Ascending aorta (tissue), 2 donors: ENCODE data around the gene CARMIL1. TPM values are rescaled to one million over a fixed set of nuclear protein-coding genes. Genes with fewer than 3 reads are reported as not detected.

Source experiments
- DNase-seq, 2 donors: peaks; one replicate each; pipeline ENCODE4 v3.0.0-alpha.2; 2019; ENCODE audit warnings: low spot score in 2 of 2
- H3K27ac ChIP-seq, 2 donors: fragments of 200-600 bp; sonication (generic); one replicate each; pipeline ENCODE4 v1.5.1; 2016 to 2017; ENCODE audit warnings: mild to moderate bottlenecking in 1 of 2
- H3K27me3 ChIP-seq: fragments of 200-600 bp; sonication (generic); one replicate; pipeline ENCODE4 v1.5.1; 2017
- H3K36me3 ChIP-seq, 2 donors: fragments of 200-600 bp; sonication (generic); one replicate each; pipeline ENCODE4 v1.5.1; 2016
- H3K4me1 ChIP-seq, 2 donors: fragments of 200-600 bp; sonication (generic); one replicate each; pipeline ENCODE4 v1.5.1; 2016 to 2017; ENCODE audit warnings: mild to moderate bottlenecking in 1 of 2
- H3K4me3 ChIP-seq, 2 donors: fragments of 200-600 bp; sonication (generic); one replicate each; pipeline ENCODE4 v1.5.1; 2016 to 2017; ENCODE audit warnings: mild to moderate bottlenecking in 1 of 2
- H3K9me3 ChIP-seq, 2 donors: fragments of 200-600 bp; sonication (generic); one replicate each; pipeline ENCODE4 v1.5.1; 2016
- intact Hi-C: fragments of 100-400 bp; cut with DNase I; formaldehyde crosslinking; loops from one replicate; pipeline ENCODE4 v1.15.1; 2023
- total RNA-seq: library from RNA; depleted of rRNA; stranded (reverse); fragments of >200 nt; gene quantifications from one replicate; pipeline ENCODE4 v1.1.0, GENCODE V29; 2016
- TF ChIP-seq, protein P1 (sequence below), 3 experiments: fragments of 200-600 bp in 2 of 3; fragments of 450-650 bp in 1 of 3; sonication (generic) in 2 of 3; IDR thresholded peaks; one replicate each; pipeline ENCODE4 v1.5.1; 2016 to 2019; ENCODE audit warnings: antibody characterized with exemption in 3 of 3, mild to moderate bottlenecking in 1 of 3, moderate library complexity in 1 of 3

Gene CARMIL1
- total RNA-seq, 1 donor from 2014 or later: 16.1 TPM

DNA sequence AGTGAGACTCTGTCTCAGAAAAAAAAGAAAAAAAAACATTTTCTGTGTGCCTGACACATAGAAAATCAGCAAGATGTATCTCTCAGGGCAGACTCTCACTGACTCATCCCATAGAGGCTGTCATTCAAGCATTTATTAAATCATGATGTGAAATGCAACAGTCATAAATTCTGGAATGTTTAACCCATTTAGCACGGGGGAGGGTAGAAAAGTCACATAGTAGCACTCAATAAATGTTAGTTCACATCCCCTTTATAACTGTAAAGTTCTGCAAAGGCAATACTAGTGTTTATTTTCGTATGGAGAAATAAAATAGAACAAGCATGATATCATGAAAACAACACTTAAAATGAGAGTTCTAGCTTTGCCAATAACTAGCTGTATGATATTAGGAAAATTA is 15.5 kb upstream of the CARMIL1 start:
- Histone ChIP-seq H3K9me3 (no peaks in the 10 kb centered on the region), H3K27me3 (no peaks in the 10 kb centered on the region), H3K36me3 (no peaks in the 10 kb centered on the region), H3K4me1 (peaks cover 2 to 8% of the 10 kb centered on the region in 2 donors), H3K27ac (no peak overlapping the region), H3K4me3 (no peak overlapping the region)
- no peak for DNase-seq
- TF ChIP-seq, protein P1, sequence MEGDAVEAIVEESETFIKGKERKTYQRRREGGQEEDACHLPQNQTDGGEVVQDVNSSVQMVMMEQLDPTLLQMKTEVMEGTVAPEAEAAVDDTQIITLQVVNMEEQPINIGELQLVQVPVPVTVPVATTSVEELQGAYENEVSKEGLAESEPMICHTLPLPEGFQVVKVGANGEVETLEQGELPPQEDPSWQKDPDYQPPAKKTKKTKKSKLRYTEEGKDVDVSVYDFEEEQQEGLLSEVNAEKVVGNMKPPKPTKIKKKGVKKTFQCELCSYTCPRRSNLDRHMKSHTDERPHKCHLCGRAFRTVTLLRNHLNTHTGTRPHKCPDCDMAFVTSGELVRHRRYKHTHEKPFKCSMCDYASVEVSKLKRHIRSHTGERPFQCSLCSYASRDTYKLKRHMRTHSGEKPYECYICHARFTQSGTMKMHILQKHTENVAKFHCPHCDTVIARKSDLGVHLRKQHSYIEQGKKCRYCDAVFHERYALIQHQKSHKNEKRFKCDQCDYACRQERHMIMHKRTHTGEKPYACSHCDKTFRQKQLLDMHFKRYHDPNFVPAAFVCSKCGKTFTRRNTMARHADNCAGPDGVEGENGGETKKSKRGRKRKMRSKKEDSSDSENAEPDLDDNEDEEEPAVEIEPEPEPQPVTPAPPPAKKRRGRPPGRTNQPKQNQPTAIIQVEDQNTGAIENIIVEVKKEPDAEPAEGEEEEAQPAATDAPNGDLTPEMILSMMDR (IDR thresholded peaks at IDR 0.05): no peak
- intact Hi-C loops: no loop called here

- intact Hi-C loops: loop anchor here (5.0 kb wide), 2 partner anchors 291 to 336 kb away; no protein-coding TSS in a partner anchor
- TF ChIP-seq, protein P1 (IDR thresholded peaks at IDR 0.05): no peak
- Histone ChIP-seq H3K4me3 (no peak overlapping the region), H3K4me1 (peaks cover 2 to 8% of the 10 kb centered on the region in 2 donors), H3K27me3 (no peaks in the 10 kb centered on the region), H3K36me3 (no peaks in the 10 kb centered on the region), H3K27ac (no peak overlapping the region), H3K9me3 (no peaks in the 10 kb centered on the region)
- no peak for DNase-seq
Observed at GRCh38 chr6:25266456-25267100, 12.6 kb upstream of the CARMIL1 start.

- Histone ChIP-seq H3K9me3 (no peaks in the 10 kb centered on the region), H3K4me3 (no peak overlapping the region), H3K27me3 (no peaks in the 10 kb centered on the region), H3K4me1 (peaks cover 2 to 8% of the 10 kb centered on the region in 2 donors), H3K36me3 (no peaks in the 10 kb centered on the region), H3K27ac (no peak overlapping the region)
- TF ChIP-seq, protein P1 (IDR thresholded peaks at IDR 0.05): no peak
- no peak for DNase-seq
- intact Hi-C loops: loop anchor here (5.0 kb wide), 2 partner anchors 290 to 335 kb away; no protein-coding TSS in a partner anchor
Observed at GRCh38 chr6:25267662-25268061, 11.5 kb upstream of the CARMIL1 start.

GRCh38 chr6:25270559-25270958 is 8.6 kb upstream of the CARMIL1 start:
- Histone ChIP-seq H3K27me3 (no peaks in the 10 kb centered on the region), H3K36me3 (no peaks in the 10 kb centered on the region), H3K4me3 (no peak overlapping the region), H3K9me3 (no peaks in the 10 kb centered on the region), H3K4me1 (peaks cover 2 to 8% of the 10 kb centered on the region in 2 donors), H3K27ac (no peak overlapping the region)
- intact Hi-C loops: no loop called here
- no peak for DNase-seq
- TF ChIP-seq, protein P1 (IDR thresholded peaks at IDR 0.05): no peak

DNA sequence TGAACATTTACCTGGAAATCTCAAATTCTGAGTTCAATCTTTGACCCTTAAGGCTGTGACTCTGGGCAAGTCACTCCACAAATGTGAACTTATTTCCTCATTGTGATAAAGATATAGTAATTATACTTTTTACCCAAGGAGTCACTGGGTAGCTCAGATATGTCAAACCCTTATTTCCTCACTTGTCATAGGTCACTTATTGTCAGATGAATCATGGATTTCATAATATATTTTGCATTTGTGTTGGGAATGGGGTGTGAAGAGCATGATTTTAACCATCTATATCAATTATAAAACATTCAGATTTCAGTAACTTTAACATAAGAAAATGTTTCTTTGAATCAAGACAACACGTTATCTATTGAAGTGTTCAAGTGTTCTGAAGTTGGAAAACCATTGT is 3.7 kb upstream of the CARMIL1 start:
- H3K4me3 ChIP-seq: no peak overlapping the region
- no peaks in the 10 kb centered on the region for H3K36me3 ChIP-seq
- intact Hi-C loops: no loop called here
- TF ChIP-seq, protein P1 (IDR thresholded peaks at IDR 0.05): no peak
- no peak overlapping the region for H3K27ac ChIP-seq
- no peak for DNase-seq
- no peaks in the 10 kb centered on the region for H3K9me3 ChIP-seq
- peaks cover 0 to 14% of the 10 kb centered on the region in 2 donors for H3K4me1 ChIP-seq
- no peaks in the 10 kb centered on the region for H3K27me3 ChIP-seq
